Measurements from ENCODE around the gene ACTG1.

ACTG1 gene

DNA sequence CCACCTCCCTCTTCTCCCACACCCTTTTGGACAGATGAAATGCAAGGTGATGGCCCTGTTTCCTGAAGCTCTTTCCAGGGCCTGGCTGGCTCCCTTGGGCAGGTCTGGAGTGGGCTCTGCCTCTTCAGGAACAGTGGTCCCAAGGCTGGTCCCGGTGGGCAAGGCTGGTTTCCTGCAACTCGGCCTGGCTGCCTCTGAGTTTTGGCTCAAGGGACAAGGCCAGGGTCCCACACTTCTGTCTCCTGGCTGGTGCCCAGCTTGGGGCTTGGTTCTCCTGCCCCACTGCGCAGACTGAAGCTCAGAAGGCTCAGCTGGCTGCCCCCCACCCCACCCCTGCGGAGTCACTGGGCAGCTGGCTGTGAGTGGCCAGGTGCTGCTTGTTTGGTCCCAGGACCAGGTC, 3.8 kb upstream of the ACTG1 start:
- CTCF ChIA-PET, result no interaction called here
- no peak for DNase-seq (ENCODE audit: extremely low spot score)
- TF ChIP-seq ZNF384 (IDR thresholded peaks at IDR 0.05) (no peak), PKNOX1 (IDR thresholded peaks at IDR 0.05) (no peak), LEF1 (IDR thresholded peaks at IDR 0.05; ENCODE audit: borderline replicate concordance) (no peak), CTBP1 (IDR thresholded peaks at IDR 0.05; ENCODE audit: borderline replicate concordance) (no peak), SP1 (IDR thresholded peaks at IDR 0.05) (no peak), ARNT (IDR thresholded peaks at IDR 0.05) (no peak), HDGF (IDR thresholded peaks at IDR 0.05; ENCODE audit: borderline replicate concordance) (no peak), NFRKB (IDR thresholded peaks at IDR 0.05) (no peak), ELF4 (IDR thresholded peaks at IDR 0.05) (no peak), FOXA1 (IDR thresholded peaks at IDR 0.05) (no peak), BHLHE40 (IDR thresholded peaks at IDR 0.05; ENCODE audit: borderline replicate concordance) (no peak), FOXM1 (IDR thresholded peaks at IDR 0.05; ENCODE audit: borderline replicate concordance) (no peak), SUZ12 (IDR thresholded peaks at IDR 0.05) (no peak), FOXK2 (IDR thresholded peaks at IDR 0.05) (no peak)
- POLR2A ChIA-PET, result interaction anchor here (0.8 to 7.5 kb wide), 3 partner anchors 20 to 35 kb away, joined by 3 to 66 read pairs (median 16); partner anchors contain the start of gene FAAP100

DNA sequence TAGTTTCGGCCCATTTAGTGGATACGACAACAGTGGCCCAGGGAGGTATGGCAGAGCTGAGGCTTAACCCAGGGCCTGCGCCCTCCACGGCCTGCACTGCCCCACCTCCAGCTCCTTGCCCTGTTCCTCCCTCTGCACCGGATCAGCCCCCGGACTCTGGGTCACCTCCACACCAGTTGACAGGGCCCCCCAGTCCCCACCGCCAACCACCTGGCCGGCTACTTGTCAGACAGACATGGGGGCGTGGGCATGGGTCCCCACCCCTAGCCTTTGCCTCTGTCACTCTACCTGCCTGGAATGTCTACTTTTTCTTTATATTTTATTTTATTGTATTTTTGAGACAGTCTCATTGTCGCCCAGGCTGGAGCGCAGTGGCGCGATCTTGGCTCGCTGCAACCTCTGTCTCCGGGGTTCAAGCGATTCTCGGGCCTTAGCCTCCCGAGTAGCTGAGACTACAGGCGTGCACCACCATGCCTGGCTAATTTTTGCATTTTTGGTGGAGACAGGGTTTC, 3.0 kb upstream of the ACTG1 start:
- TF ChIP-seq ZNF384 (IDR thresholded peaks at IDR 0.05) (no peak), L3MBTL2 (conservative IDR thresholded peaks at IDR 0.05) (no peak), BHLHE40 (IDR thresholded peaks at IDR 0.05; ENCODE audit: borderline replicate concordance) (no peak)
- CTCF ChIA-PET, result interaction anchor here (0.7 to 0.9 kb wide), 2 partner anchors 31 to 117 kb away, joined by 3 read pairs; no protein-coding TSS in a partner anchor
- POLR2A ChIA-PET, result interaction anchor here (0.7 to 7.5 kb wide), 8 partner anchors 8 to 277 kb away, joined by 3 to 66 read pairs (median 4); partner anchors contain the start of genes FAAP100, NDUFAF8 and TEPSIN
- DNase-seq (ENCODE audit: extremely low spot score), result no peak

DNA sequence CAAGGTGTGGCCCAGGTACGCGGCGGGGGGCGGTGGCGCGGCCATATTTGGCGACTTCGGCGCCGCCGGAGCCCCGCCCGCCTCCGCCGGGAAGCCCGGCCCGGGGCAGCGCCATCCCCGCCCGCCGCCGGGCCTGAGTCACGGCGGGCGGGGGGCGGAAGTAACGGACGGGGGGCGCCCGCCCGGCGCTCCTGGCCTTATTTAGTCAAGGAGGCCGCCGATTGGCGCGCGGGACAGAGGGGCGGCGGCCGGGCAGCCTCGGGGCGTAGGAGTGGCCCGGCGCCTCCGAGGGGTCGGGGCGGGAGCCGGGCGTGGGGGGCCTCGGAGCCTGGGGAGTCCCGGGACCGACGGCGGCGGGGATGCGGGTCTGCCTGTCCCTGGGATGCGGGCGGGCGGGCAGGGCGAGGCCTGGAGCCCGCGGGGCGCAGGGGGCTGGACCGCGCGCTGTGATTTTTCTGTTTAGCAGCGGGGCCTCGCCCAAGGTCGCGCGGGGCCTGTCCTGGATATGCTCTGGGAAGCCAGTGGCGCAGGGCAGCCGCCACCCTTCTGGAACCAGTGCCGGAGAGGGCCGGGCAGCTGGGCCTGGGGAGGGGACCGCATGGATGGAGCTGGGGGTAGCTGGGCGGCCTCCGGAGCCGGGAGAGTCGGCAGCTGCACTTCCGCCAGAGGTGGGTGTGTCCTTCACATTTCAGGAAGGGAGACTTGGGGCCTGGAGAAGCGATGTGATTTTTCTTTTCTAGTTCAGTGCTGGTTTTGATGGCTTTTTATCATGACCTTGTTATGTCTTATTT, 2.3 kb upstream of the ACTG1 start:
- POLR2A ChIA-PET, result interaction anchor here (0.7 to 7.5 kb wide), 8 partner anchors 9 to 276 kb away, joined by 3 to 66 read pairs (median 4); partner anchors contain the start of genes FAAP100, NDUFAF8 and TEPSIN
- peak; percentile 63 for DNase-seq (ENCODE audit: extremely low spot score)
- peak; percentile 42; the same call in 1 of the 2 replicates for TF ChIP-seq FOXM1 (IDR thresholded peaks at IDR 0.05; ENCODE audit: borderline replicate concordance)
- TF ChIP-seq ZNF384 (IDR thresholded peaks at IDR 0.05), result no peak
- TF ChIP-seq ARNT (IDR thresholded peaks at IDR 0.05), result 0 out of 2 replicates have a peak, but pooled peaks have one; percentile 14
- CTCF ChIA-PET, result interaction anchor here (0.7 to 0.9 kb wide), 2 partner anchors 31 to 116 kb away, joined by 3 read pairs; no protein-coding TSS in a partner anchor

DNA sequence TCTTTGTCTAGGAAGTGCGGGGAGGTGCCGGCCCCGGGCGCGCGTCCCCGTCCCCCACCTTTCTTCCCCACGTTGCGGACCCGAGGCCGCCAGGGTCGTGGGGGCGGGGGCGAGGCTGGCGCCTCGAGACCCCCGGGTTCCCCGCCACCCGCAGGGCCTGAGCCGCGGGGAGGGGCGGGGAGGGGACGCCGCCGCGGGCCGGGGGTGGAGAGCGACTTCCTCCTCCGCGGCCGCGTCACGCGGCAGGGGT, 1.8 kb upstream of the ACTG1 start:
- ChIA-PET CTCF (no interaction called here), POLR2A (interaction anchor here (1.0 to 7.5 kb wide), 5 partner anchors 9 to 121 kb away, joined by 3 to 66 read pairs (median 4); partner anchors contain the start of gene FAAP100)
- DNase-seq (ENCODE audit: extremely low spot score), result no peak
- TF ChIP-seq HDGF (IDR thresholded peaks at IDR 0.05; ENCODE audit: borderline replicate concordance) (no peak), NFRKB (IDR thresholded peaks at IDR 0.05) (no peak), SUZ12 (IDR thresholded peaks at IDR 0.05) (no peak), PKNOX1 (IDR thresholded peaks at IDR 0.05) (no peak), LEF1 (IDR thresholded peaks at IDR 0.05; ENCODE audit: borderline replicate concordance) (no peak), ELF4 (IDR thresholded peaks at IDR 0.05) (no peak), FOXA1 (IDR thresholded peaks at IDR 0.05) (no peak), ARNT (IDR thresholded peaks at IDR 0.05) (no peak), ZNF384 (IDR thresholded peaks at IDR 0.05) (no peak), BHLHE40 (IDR thresholded peaks at IDR 0.05; ENCODE audit: borderline replicate concordance) (no peak), CTBP1 (IDR thresholded peaks at IDR 0.05; ENCODE audit: borderline replicate concordance) (no peak)

DNA sequence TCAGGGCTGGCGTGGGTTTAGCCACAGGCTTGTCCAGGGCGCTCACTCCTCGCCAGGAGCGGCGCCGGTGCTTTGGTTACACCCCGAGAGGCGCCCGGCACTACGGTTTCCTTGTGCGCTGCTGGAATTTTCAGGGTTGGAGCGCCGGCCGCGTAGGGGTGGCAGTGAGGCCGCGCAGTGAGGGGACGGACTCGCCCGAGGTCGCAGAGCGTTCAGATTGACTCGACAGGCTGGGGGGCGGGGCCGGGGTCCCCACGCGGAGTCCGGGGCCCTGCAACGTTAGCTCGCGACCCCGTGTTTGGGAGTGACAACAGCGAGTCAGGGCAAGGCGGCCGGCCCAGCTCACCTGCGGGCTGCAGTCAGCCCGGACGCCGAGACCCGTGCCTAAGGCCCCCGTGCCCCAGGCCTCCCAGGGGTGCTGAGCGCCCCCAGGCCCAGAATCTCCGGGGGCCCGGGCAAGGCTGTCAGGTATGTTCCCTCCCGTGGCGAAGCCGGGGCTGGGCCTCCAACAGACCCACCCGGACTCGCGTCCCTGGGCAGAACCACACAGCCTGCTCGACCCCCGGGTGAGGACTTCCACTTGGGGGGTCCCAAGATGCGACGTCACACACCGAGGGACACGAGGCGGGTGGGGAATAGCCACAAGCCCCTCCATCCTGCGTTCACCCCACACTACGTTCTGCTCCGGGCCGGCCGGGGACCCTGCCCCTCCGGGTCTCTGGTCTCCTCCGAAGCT, 1.3 kb upstream of the ACTG1 start:
- POLR2A ChIA-PET, result interaction anchor here (0.6 to 7.5 kb wide), 8 partner anchors 9 to 199 kb away, joined by 3 to 66 read pairs (median 4); partner anchors contain the start of gene FAAP100
- TF ChIP-seq SP1 (IDR thresholded peaks at IDR 0.05) (no peak), FOXM1 (IDR thresholded peaks at IDR 0.05; ENCODE audit: borderline replicate concordance) (no peak), L3MBTL2 (conservative IDR thresholded peaks at IDR 0.05) (no peak), ELF4 (IDR thresholded peaks at IDR 0.05) (no peak), HDGF (IDR thresholded peaks at IDR 0.05; ENCODE audit: borderline replicate concordance) (no peak), ZNF384 (IDR thresholded peaks at IDR 0.05) (no peak), CTBP1 (IDR thresholded peaks at IDR 0.05; ENCODE audit: borderline replicate concordance) (no peak), NFRKB (IDR thresholded peaks at IDR 0.05) (no peak), ARNT (IDR thresholded peaks at IDR 0.05) (no peak), TARDBP (IDR thresholded peaks at IDR 0.05) (no peak), FOXA1 (IDR thresholded peaks at IDR 0.05) (no peak), PKNOX1 (IDR thresholded peaks at IDR 0.05) (no peak), BHLHE40 (IDR thresholded peaks at IDR 0.05; ENCODE audit: borderline replicate concordance) (no peak), LEF1 (IDR thresholded peaks at IDR 0.05; ENCODE audit: borderline replicate concordance) (no peak), FOXK2 (IDR thresholded peaks at IDR 0.05) (no peak), SUZ12 (IDR thresholded peaks at IDR 0.05) (no peak)
- DNase-seq (ENCODE audit: extremely low spot score), result no peak
- CTCF ChIA-PET, result interaction anchor here (1.0 kb wide), 1 partner anchor 222 kb away, joined by 3 read pairs; no protein-coding TSS in a partner anchor

Data from HEK293T (cell line).